GM19324 (cell line): ENCODE results near the gene EDAR.

ENCODE experiments used
- ATAC-seq: cut with Tn5 transposase; IDR thresholded peaks from one replicate; pipeline ENCODE4 v1.9.1; 2021; ENCODE audit warnings: mild to moderate bottlenecking, moderate library complexity; ENCODE audit not compliant: unreplicated experiment, low FRiP score

EDAR gene

GRCh38 chr2:108926561-108927380 is 62.2 kb downstream of the EDAR start:
- ATAC-seq: no peak

GRCh38 chr2:108925735-108926134 is 63.3 kb downstream of the EDAR start:
- ATAC-seq: no peak

GRCh38 chr2:108925286-108925685 is 63.7 kb downstream of the EDAR start:
- ATAC-seq: no peak

- no peak for ATAC-seq
Observed at GRCh38 chr2:108924580-108925251, 64.3 kb downstream of the EDAR start.

DNA sequence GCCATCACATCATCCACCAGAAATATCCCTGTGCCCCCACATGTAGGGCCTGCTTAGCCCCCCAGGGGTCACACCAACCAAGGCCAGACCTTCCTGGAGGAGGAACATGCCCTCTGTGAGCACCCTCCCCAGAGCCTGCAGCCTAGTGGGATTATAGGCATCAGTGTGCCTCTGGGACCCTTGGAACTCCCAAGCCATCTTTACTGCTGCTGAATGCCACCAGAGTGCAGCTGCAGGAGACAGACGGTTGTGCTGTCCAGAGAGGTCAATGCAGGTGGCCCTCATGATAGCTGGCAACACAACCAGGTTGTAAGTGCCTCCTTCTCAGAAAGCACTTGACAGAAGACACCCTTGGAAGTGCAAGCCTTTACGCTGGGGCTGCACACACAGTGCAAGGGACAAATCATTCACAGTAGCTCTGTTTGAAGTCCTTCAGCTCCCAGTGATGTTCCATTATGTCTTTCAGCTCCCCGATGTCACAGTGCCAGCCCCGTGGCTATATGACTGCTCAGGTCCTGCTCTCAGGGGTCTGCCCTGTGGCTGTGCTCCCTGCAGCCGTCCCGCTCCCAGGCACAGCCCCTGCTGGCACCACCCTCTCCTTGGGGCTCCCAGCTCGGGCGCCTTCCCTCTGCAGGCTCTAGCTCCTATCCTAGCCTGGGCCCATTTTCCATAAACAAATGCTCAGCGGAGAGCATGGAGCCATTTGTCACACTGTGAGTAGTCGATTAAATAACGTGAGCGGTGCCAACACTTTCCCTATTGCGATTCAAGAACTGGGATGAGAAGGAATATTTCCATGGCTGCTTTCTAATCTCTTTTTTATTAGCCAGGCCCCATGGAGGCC is 65.1 kb downstream of the EDAR start:
- ATAC-seq: no peak

GRCh38 chr2:108923019-108923700 is 65.9 kb downstream of the EDAR start:
- ATAC-seq: no peak

GRCh38 chr2:108922141-108922915 is 66.7 kb downstream of the EDAR start:
- ATAC-seq: no peak

- no peak for ATAC-seq
Observed at GRCh38 chr2:108921096-108922030, 67.7 kb downstream of the EDAR start.

DNA sequence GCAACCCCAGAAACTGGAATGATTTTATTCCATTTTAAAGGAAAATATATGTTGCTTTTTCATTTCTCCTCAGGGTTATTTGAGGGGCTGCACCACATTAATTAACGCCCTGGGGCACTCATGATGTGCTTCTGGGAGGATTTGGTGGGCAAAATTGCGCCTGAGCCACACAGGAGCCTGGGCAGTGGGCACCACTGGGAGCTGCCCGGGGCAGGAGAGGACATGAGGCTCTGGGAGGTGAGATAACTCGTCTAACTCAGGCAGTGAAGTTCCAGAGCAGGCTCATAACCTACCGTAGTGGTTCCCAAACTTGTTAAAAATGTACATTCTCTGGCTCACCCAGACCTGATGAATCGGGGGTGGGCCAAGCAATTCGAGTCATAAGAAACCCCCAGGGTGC is 68.3 kb downstream of the EDAR start:
- ATAC-seq: no peak

- ATAC-seq: no peak
Observed at GRCh38 chr2:108919571-108920373, 69.2 kb downstream of the EDAR start.

- ATAC-seq: no peak
Observed at GRCh38 chr2:108918941-108919341, 70.1 kb downstream of the EDAR start.

DNA sequence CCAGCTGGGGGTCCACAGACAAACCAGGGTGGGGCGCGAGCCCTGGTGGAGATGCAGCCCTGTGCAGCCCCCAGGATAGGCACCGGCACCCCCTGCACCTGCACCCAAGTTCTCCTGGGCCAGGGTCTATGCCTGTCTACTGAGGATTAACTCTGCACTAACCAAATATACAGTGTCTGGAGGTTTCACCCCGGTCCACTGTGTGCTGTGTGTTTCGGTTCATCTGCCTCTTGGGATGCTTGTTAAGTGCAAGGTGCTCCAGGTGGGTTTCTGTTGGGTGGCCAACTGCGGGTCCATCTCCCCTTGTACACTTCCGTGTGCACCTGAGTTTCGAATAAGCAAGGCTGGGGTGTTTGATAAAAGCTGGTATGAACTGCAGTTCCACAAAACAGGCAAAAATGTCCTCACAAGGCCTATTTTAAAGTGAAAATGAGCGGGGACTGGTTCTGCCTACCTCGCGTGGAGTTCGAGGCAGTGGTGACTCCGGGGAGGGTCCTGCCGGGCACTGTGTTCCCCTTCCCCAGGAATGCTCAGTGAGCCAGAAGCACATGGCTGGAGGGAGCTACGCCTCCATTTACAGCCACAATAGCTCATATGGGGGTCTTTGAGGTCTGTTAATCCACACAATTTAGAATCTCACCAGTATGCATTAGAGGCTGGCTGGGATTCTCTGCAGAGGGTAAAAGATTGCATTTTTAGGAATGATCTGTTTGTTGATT is 70.7 kb downstream of the EDAR start:
- no peak for ATAC-seq

GRCh38 chr2:108917526-108917925 is 71.5 kb downstream of the EDAR start:
- no peak for ATAC-seq

DNA sequence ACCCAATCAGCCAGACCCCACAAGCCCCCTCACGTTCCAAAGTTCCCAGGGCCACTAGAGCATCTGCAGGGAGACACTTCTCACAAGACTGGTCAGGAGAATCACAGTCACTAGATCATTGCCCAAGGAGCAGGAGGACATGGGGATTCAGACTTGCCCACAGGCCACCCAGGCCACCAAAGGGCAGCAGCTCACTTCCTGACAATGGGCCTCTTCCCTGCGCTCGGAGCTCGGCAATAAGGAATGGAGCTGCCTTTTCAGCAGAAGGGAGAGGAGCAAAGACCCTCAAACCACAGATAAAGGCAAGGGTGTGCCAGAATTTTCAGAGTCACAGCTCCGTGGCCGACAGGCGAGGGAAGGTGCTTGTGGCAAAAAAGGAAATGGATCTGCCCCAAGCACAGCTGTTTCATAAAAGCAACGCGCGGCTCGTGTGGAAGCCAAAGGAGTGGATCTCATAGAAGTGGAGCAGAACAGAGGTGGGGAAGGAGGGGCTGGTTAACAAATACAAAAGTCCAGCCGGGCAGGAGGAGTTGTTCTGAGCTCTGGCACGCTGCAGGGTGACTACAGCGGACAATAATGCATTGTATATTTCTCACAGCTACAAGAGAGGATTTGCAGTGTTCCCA is 72.1 kb downstream of the EDAR start:
- no peak for ATAC-seq

GRCh38 chr2:108916122-108916795 is 72.8 kb downstream of the EDAR start:
- ATAC-seq: no peak

DNA sequence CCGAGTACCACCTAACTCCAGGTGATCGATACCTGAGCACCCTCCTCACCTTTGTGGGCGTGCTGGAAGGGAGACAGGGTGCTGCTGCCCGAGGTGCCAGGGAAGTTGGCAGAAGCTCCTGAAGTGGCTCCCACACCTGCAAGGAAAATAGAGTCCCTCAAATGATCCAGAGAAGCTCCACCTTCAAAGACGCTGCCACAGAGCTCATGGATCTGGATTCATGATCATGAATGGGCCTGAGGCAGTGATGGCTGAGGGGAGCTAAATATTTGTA is 76.5 kb downstream of the EDAR start:
- ATAC-seq: no peak
